ENCODE data around the gene DNHD1.

DNA sequence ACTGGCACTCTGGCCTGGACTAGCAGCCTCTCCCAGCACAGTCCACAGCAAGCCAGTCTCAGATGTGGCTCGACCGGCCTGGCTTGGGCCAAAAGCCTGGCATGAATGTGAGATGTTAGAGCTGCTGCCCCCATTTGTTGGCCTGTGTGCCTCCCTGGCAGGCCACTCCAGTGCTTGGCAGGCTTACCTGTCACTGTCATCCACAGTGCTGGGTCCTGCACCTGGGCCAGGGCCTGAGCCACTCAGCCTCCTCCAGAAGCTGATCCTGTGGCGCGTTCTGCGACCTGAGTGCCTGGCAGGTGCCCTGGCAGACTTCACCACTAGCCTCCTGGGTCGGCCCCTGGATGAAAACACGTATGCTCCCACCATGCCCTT is 70.3 kb downstream of the DNHD1 start:
- TF ChIP-seq EZH2phosphoT487 (IDR thresholded peaks at IDR 0.05): no peak
- no peak for TF ChIP-seq EZH2 (IDR thresholded peaks at IDR 0.05)
- TF ChIP-seq, protein P1, sequence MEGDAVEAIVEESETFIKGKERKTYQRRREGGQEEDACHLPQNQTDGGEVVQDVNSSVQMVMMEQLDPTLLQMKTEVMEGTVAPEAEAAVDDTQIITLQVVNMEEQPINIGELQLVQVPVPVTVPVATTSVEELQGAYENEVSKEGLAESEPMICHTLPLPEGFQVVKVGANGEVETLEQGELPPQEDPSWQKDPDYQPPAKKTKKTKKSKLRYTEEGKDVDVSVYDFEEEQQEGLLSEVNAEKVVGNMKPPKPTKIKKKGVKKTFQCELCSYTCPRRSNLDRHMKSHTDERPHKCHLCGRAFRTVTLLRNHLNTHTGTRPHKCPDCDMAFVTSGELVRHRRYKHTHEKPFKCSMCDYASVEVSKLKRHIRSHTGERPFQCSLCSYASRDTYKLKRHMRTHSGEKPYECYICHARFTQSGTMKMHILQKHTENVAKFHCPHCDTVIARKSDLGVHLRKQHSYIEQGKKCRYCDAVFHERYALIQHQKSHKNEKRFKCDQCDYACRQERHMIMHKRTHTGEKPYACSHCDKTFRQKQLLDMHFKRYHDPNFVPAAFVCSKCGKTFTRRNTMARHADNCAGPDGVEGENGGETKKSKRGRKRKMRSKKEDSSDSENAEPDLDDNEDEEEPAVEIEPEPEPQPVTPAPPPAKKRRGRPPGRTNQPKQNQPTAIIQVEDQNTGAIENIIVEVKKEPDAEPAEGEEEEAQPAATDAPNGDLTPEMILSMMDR (IDR thresholded peaks at IDR 0.05): no peak

Data from neural progenitor cell (in vitro differentiated cells).